SU-DHL-6 (cell line): ENCODE measurements around the gene SAE1.
A peak's percentile ranks its signal among the peaks of the same experiment; 100 is the strongest.

ENCODE experiments used
- H2AFZ ChIP-seq: fragments of 200-600 bp; sonication (generic); 2 replicates; pipeline ENCODE4 v1.6.1; 2014; ENCODE audit warnings: low read depth, mild to moderate bottlenecking, moderate library complexity, mixed read lengths, antibody characterized with exemption, low read length; ENCODE audit not compliant: severe bottlenecking
- H3F3A ChIP-seq: fragments of 200-600 bp; shearing (Covaris generic); 2 replicates; pipeline ENCODE4 v1.6.0; 2016; ENCODE audit warnings: antibody characterized with exemption, mild to moderate bottlenecking; ENCODE audit not compliant: insufficient read depth
- H3K27ac ChIP-seq: fragments of 200-600 bp; sonication (generic); 2 replicates; pipeline ENCODE4 v1.5.1; 2016; ENCODE audit warnings: low read depth, mild to moderate bottlenecking, low read length, moderate library complexity, mixed read lengths
- H3K27me3 ChIP-seq: fragments of 200-600 bp; sonication (generic), shearing (Covaris generic); 2 replicates; pipeline ENCODE4 v1.6.0; 2014; ENCODE audit warnings: mild to moderate bottlenecking, low read length
- H3K36me3 ChIP-seq: fragments of 200-600 bp; sonication (generic); 2 replicates; pipeline ENCODE4 v1.6.1; 2014; ENCODE audit warnings: mild to moderate bottlenecking, low read length, mixed read lengths
- H3K4me2 ChIP-seq: fragments of 300-600, 200-600 bp; shearing (Covaris generic), sonication (generic); 2 replicates; pipeline ENCODE4 v1.6.0; 2014; ENCODE audit warnings: low read length, low read depth, mild to moderate bottlenecking; ENCODE audit not compliant: poor library complexity, severe bottlenecking
- H3K4me3 ChIP-seq: fragments of 200-600 bp; sonication (generic); 2 replicates; pipeline ENCODE4 v1.5.1; 2014; ENCODE audit warnings: antibody characterized with exemption, low read length, mild to moderate bottlenecking, mixed read lengths; ENCODE audit not compliant: insufficient read depth, poor library complexity, severe bottlenecking
- H3K79me2 ChIP-seq: fragments of 200-600 bp; sonication (generic); 2 replicates; pipeline ENCODE4 v1.6.1; 2014; ENCODE audit warnings: mild to moderate bottlenecking, low read length, moderate library complexity; ENCODE audit not compliant: insufficient read depth
- H3K9ac ChIP-seq: fragments of 200-600 bp; sonication (generic); 2 replicates; pipeline ENCODE4 v1.7.0; 2014; ENCODE audit warnings: mild to moderate bottlenecking, low read length
- H3K9me2 ChIP-seq: fragments of 200-600 bp; sonication (generic); replicated peaks from 2 replicates; pipeline ENCODE4 v1.6.1; 2014; ENCODE audit warnings: low read length; ENCODE audit not compliant: insufficient read depth
- H3K9me3 ChIP-seq: fragments of 200-600 bp; sonication (generic); 2 replicates; pipeline ENCODE4 v1.6.1; 2014; ENCODE audit warnings: low read length, mixed read lengths; ENCODE audit not compliant: insufficient read depth
- H4K20me1 ChIP-seq: fragments of 200-600 bp; sonication (generic); 2 replicates; pipeline ENCODE4 v1.6.1; 2014; ENCODE audit warnings: low read depth, mild to moderate bottlenecking, antibody characterized with exemption, low read length, moderate library complexity, mixed read lengths
- CTCF ChIP-seq: fragments of 200-600 bp; sonication (generic); IDR thresholded peaks from one replicate; pipeline ENCODE4 v1.5.1; 2017; ENCODE audit warnings: antibody characterized with exemption, mild to moderate bottlenecking, low read length, moderate library complexity; ENCODE audit not compliant: insufficient read depth, poor library complexity, severe bottlenecking
- EZH2phosphoT487 ChIP-seq: fragments of 200-600 bp; sonication (generic), shearing (Covaris generic); conservative IDR thresholded peaks from 2 replicates; pipeline ENCODE4 v1.6.1; 2018; ENCODE audit warnings: mild to moderate bottlenecking, antibody characterized with exemption, low read length, moderate library complexity, mixed read lengths

The SAE1 gene

GRCh38 chr19:47130589-47131227, at the start of gene SAE1:
Gene SAE1, plus strand, starts transcription at chr19:47130835. Its CDS starts 96 bp downstream, at chr19:47130931.
- Histone ChIP-seq H3K9ac (peak within 1 kb of the TSS; percentile 99), H4K20me1 (peaks cover 4% of the 10 kb centered on the region; the same call in 1 of the 2 replicates), H3K36me3 (no peaks in the 10 kb centered on the region), H2AFZ (peak within 1 kb of the TSS; percentile 61), H3K9me2 (no peaks in the 10 kb centered on the region), H3K27ac (peak within 1 kb of the TSS; percentile 84), H3K4me2 (peak within 1 kb of the TSS; percentile 63), H3K4me3 (peak within 1 kb of the TSS; percentile 98), H3K9me3 (no peaks in the 10 kb centered on the region; the same call in 1 of the 2 replicates), H3F3A (no peaks in the 10 kb centered on the region), H3K79me2 (peaks cover 50% of the 10 kb centered on the region), H3K27me3 (no peaks in the 10 kb centered on the region)
- TF ChIP-seq EZH2phosphoT487 (no peak), CTCF (peak; percentile 30)

GRCh38 chr19:47081095-47081494, 49.5 kb upstream of the SAE1 start:
- H3K27me3 ChIP-seq = no peaks in the 10 kb centered on the region
- TF ChIP-seq EZH2phosphoT487 = no peak
- peaks cover 12% of the 10 kb centered on the region; the same call in 1 of the 2 replicates for H3K36me3 ChIP-seq
- no peak overlapping the region for H3K9ac ChIP-seq
- H3F3A ChIP-seq = peaks cover 6% of the 10 kb centered on the region; the same call in 1 of the 2 replicates
- no peak overlapping the region for H3K27ac ChIP-seq
- H3K9me2 ChIP-seq = no peaks in the 10 kb centered on the region
- H4K20me1 ChIP-seq = no peaks in the 10 kb centered on the region
- no peak overlapping the region for H2AFZ ChIP-seq
- H3K9me3 ChIP-seq = no peaks in the 10 kb centered on the region
- no peaks in the 10 kb centered on the region for H3K79me2 ChIP-seq
- no peak overlapping the region for H3K4me2 ChIP-seq
- no peak overlapping the region for H3K4me3 ChIP-seq

GRCh38 chr19:47082493-47082892, 48.1 kb upstream of the SAE1 start:
- Histone ChIP-seq H3K9me3 (no peaks in the 10 kb centered on the region), H3K9ac (no peak overlapping the region), H3K4me3 (no peak overlapping the region), H3K27ac (no peak overlapping the region), H3K4me2 (no peak overlapping the region), H3K79me2 (no peaks in the 10 kb centered on the region), H3K9me2 (no peaks in the 10 kb centered on the region), H3F3A (peaks cover 6% of the 10 kb centered on the region; the same call in 1 of the 2 replicates), H2AFZ (no peak overlapping the region), H3K27me3 (no peaks in the 10 kb centered on the region), H3K36me3 (peaks cover 12% of the 10 kb centered on the region; the same call in 1 of the 2 replicates), H4K20me1 (no peaks in the 10 kb centered on the region)
- no peak for TF ChIP-seq CTCF
- no peak for TF ChIP-seq EZH2phosphoT487

- no peak overlapping the region for H3K27ac ChIP-seq
- TF ChIP-seq CTCF (no peak), EZH2phosphoT487 (no peak)
These were observed 45.7 kb upstream of the SAE1 start for GRCh38 chr19:47084879-47085439.

More at GRCh38 chr19:47084879-47085439, 45.7 kb upstream of the SAE1 start:
- H3F3A ChIP-seq = peaks cover 4% of the 10 kb centered on the region; the same call in 1 of the 2 replicates
- no peak overlapping the region for H2AFZ ChIP-seq
- no peaks in the 10 kb centered on the region for H3K79me2 ChIP-seq
- no peak overlapping the region for H3K9ac ChIP-seq
- no peaks in the 10 kb centered on the region for H4K20me1 ChIP-seq
- 0 out of 2 replicates have a peak, but pooled peaks cover 7% of the 10 kb centered on the region for H3K36me3 ChIP-seq
- no peaks in the 10 kb centered on the region for H3K27me3 ChIP-seq
- no peaks in the 10 kb centered on the region for H3K9me2 ChIP-seq
- no peaks in the 10 kb centered on the region for H3K9me3 ChIP-seq
- H3K4me3 ChIP-seq = no peak overlapping the region
- no peak overlapping the region for H3K4me2 ChIP-seq
